HG03442 (cell line): ENCODE data around the gene CNIH4.
"Not testable (repeated sequence)": the region's sequence is repeated elsewhere in the genome, so short reads cannot be mapped to it uniquely, and the experiment has no call there.

Experiments
- ATAC-seq: cut with Tn5 transposase; IDR thresholded peaks from one replicate; pipeline ENCODE4 v1.9.1; 2021; ENCODE audit warnings: mild to moderate bottlenecking, moderate library complexity; ENCODE audit not compliant: unreplicated experiment

The CNIH4 gene

DNA sequence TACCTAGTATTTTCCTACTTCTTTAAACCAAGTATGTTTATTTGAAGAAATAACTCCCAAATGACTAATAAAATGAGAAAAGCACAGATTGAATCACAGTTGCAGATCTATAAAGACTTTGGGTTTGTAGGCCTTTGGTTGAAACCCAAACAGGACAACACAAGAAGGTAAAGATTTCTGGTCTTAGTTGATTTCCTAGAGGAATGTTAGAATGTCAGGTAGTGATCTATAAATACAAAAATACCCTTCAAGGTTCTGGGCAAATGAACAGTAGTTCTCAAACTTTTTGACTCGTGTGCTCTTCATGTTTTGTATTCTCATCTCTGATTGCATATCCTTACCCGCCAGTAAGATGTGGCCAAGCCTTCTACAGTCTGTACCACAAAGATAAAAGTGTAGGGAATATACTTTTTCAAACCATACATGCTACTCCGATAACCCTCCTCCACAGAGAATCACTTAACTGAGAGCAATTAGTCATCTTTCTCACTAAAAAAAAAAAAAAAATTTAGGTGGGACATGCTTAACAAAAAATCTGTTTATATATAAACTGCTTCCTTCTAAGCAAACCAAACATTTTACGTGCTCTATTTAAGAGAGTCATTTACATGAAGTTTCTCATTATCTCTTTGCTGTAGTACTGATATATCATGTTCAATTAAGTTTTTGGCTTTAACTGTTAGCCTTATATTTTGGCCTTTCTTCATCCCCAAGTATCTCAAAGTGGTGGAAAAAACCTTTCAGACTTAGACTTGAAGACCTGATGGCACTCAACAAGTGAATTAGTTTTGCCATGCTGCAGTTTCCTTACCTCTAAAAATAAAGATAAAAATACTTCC is 36.0 kb downstream of the CNIH4 start:
- ATAC-seq, result no peak

DNA sequence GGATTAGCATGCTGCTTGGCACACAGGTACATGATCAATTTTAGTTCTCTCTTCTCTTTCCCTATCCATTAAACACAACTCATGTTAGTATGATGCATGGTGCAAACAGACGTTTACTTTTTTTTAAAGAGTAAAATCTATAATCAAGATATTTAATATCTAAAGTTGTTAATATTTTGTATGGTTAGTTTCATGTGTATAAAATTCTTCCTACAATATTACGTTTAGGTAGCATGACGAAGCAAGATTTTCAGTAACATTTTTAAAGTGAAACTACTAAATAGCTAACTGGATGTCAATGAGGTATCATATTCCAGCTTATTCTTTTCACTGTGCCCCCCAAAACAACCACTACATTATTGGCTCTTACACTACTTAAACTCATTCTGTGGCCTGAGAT is 36.6 kb downstream of the CNIH4 start:
- ATAC-seq, result no peak

DNA sequence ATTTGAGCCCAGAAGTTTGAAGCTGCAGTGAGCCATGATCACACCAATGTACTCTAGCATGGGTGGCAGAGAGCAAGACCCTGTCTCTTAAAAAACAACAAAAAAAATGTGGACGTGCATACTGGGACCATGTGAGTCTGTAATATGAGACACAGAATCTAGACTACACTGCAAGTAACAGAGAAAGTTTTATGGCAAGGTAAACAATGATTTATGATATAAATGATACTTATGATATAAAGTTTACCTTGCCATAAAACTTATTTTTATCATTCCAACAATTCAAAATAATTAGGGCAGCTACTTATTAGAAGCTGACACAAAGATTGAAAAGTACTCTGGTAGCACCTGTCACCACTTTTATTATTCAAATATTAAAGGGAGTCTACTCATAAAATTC is 43.2 kb downstream of the CNIH4 start:
- ATAC-seq, result no peak

DNA sequence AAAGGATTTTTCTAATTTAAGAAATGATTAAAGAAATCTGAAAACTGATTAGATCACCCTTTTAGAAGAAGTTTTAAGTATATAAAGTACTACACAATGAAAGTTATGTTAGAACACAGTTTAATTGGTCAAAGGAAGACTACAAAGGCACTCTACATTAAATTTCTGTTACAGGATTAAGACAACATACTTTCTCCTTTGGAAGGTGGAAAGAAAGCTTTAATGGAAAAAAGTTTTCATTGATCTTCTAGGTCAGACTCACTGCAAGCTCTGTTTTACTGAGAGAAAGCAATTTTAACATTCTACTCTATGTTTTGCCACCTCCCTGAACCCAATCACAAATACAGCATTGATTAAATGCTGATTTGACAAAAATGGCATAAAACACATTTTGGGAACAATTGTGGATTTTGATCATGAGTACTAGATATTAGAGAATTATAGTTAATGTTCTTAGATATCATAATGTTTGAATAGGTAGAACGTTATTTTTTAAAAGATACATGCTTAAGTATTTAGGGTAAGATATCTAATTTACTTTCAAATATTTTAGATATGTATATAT is 45.9 kb downstream of the CNIH4 start:
- ATAC-seq, result no peak

DNA sequence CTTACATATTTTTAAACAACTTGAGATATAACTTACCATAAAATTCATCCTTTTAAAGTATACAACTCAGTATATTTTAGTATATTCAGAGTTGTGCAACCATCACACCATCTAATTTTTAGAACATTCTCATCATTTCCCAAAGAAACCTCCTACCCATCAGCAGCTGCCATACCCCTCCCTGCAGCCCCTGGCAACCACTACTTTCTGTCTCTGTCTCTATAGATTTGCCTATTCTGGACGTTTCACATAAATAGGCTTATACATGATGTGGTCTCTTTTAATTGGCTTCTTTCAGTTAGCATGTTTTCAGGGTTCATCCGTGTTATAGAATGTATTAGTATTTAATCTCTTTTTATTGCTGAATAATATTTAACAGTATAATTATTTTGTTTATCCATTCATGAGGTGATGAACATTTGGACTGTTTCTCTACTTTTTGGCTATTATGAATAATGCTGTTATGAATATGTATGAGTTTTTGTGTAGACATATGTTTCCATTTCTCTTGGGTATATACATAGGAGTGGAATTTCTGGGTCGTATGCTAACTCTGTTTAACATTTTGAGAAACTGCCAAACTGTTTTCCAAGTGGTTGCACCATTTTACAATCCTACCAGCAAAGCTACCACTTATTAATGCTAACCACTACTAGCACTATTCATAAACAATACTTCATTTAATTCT is 48.4 kb downstream of the CNIH4 start:
- no peak for ATAC-seq

DNA sequence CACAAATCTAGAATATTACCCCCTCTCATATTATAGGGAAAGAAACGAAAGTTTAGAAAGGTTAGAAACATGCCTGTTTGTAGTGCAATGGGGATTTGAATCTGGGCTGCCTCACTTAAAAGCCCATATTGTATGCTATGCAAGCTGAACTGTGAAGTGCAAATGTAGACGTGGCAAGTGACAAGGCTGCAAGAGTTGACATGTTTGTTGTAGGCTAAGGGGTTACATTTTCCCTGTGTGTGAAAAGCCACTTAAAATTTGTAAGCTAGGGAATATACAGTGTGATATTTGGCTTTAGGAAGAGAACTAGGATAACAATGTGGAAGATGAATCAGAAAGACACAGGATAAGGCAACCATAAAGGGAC is 48.9 kb downstream of the CNIH4 start:
- ATAC-seq, result no peak

DNA sequence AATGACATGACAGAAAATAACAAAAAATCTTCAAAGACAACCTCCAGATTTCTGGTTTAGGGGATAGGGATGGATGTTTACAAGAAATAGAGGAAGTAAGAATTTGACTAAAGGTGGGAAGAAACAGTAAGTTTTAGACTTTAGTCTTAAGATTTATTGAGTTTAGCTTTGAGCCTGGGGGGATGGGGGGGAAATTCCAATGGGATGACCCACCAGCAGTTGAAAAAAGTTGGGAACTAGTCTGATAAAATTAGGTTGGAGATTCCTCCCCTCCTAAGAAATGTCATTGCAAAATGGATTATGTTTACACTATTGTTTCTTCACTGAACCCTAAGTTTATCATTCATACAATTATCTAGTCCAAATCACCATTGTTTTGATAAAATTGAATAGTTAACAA is 49.5 kb downstream of the CNIH4 start:
- ATAC-seq, result no peak

DNA sequence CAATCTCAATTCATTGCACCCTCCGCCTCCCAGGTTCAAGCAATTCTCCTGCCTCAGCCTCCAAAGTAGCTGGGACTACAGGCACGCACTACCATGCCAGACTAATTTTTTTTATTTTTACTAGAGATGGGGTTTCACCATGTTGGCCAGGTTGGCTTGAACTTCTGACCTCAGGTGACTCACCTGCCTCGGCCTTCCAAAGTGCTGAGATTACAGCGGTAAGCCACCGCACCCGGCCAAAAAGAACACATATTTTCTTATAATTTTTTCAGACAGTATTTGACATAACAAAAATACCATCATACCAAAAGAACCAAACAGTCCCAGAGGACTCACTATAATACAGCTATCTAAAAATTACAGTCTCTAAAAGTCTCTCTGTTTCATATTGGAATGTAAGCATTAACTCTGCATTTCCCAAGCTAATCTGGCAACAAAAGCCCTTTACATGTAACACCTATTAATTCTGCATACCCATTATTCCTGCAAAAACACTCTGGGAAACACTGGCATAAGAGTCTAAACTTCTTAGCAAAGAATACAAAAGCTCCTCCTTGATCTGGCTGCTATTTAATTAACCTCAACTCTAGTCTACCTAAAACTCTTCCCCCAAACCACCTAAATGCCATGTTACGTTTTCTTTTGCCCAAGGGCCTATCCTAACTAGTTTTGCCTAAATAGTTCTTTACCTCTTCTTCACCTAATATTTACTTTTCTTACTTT is 51.1 kb downstream of the CNIH4 start:
- no peak for ATAC-seq

DNA sequence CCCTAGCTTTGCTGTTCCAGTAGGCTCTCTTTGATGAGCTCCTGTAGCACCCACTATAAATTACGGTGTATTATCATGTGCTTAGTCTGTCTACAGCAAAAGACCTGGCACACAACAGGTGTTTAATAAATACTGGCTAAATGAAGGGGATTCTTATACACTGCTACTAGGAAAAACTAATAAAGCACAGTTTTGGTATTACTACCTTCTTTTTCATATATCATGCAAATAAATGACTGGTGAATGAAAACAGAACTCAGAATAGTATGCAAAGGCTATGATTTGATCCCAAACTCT is 51.6 kb downstream of the CNIH4 start:
- ATAC-seq, result no peak

DNA sequence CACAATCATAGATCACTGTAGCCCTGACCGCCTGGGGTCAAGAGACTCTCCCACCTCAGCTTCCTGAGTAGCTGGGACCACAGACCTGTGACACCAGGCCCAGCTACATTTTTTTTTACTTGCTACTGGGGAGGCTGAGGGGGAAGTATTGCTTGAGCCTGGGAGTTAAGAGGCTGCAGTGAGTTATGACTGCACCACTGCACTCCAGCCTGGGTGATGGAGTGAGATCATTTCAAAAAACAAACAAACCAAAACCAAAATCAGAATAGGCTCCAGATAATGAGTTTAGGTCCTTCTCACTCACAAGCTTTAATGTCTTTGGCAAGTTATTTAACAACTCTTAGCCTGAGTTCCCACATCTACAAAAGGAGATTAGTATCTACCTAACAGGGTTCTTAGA is 55.1 kb downstream of the CNIH4 start:
- ATAC-seq, result no peak

DNA sequence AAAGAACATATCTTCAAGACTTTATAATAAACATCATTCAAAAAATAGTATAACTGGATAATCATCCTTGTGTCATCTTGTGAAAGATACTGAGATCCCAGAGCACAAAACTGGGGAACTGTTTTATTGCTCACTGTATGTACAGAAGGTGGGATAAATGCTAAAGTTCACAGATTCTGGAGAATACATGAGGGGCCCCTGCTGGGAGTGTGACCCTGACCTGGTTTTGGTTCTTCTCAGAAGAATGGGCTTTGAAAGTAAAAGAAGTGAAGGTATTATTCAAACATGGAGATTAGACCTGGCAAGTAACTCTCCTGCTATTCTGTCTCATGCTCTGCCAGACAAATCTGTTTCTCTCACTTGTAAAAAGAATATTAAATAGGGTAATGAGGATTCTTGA is 63.4 kb downstream of the CNIH4 start:
- ATAC-seq, result no peak

DNA sequence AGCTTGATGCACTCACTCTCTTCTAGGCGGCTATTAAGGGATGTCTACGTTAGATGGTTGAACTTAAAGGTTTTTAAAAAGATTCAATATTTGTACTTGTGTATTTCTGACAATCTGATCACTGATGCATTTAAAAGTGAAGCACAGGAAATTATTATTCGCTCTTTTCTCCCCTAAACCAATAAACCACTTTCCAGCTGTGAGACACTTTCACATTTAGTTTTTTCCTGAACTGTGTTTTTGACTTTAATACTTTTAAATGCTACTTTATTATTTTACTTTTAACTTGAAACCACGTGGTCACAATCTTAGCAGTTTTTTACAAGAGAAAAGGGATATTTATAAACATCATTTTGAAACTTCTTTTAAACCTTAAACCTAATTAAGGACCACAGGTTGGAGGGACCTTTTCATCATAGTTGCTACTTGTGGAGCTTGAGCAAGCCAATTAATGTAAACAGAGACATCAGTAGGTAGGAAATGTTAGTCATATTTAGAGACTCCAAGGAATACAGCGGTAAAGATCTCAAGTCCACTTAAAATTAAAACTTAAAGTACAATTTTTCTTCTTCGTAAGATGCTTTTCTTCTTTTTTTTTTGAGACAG is 68.7 kb downstream of the CNIH4 start:
- no peak for ATAC-seq

DNA sequence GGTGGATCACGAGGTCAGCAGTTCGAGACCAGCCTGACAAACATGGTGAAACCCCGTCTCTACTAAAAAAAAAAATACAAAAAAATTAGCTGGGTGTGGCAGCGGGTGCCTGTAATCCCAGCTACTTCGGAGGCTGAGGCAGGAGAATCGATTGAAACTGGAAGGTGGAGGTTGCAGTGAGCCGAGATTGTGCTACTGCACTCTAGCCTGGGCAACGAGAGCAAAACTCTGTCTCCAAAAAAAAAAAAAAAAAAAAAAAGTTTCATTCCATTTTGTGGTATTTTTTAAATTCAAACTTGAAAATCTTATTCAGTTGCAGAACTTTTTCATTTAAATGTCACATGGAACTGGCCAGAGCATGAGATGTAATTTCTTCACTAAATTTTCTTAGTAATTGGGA is 70.2 kb downstream of the CNIH4 start:
- not testable (repeated sequence) for ATAC-seq

DNA sequence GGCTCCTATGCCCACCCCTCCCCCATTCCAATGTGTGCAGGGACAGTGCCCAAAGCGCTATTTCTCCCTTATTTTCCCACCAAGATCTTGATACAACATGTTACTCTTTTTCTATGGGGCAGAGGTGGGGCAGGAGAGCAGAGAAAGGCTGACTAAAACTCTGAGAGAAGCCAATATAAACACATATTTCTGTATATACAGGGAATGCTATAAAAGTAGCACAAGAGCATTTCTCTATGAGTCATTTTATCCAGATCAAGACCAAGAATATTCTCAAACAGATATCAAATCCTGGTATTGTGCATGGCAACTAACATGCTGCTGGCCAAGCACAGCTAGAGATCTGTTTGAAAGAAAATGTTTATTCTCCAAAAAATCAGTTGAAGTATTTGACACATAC is 70.7 kb downstream of the CNIH4 start:
- ATAC-seq, result no peak

DNA sequence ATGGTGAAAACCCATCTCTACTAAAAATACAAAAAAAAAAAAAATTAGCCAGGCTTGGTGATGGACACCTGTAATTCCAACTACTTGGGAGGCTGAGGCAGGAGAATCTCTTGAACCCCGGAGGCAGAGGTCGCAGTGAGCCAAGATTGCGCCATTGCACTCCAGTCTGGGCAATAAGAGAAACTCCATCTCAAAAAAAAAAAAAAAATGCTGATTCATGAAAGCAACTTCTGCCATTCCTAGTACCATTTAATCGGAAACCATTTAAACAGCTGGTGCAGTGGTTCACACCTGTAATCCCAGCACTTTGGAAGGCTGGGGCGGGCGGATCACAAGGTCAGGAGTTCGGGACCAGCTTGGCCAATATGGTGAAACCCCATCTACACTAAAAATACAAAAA is 72.0 kb downstream of the CNIH4 start:
- ATAC-seq, result not testable (repeated sequence)
